ENCODE measurements around the gene ZNF493.

The ZNF493 gene

GRCh38 chr19:21463449-21464105, 66.6 kb downstream of the ZNF493 start:
- Histone ChIP-seq H3K4me3 (ENCODE audit: low read length) (peak overlapping the region; percentile 97), H3K27me3 (ENCODE audit: insufficient read depth, low read length) (no peaks in the 10 kb centered on the region), H3K36me3 (ENCODE audit: insufficient read depth, low read length) (peaks cover 20% of the 10 kb centered on the region), H3K9ac (ENCODE audit: low read depth, low read length) (peak overlapping the region; percentile 98), H3K9me3 (ENCODE audit: insufficient read depth, low read depth, low read length) (peaks cover 2% of the 10 kb centered on the region; the same call in 1 of the 2 replicates), H3K4me1 (ENCODE audit: insufficient read depth, low read length) (no peaks in the 10 kb centered on the region), H3K27ac (ENCODE audit: low read depth, low read length) (peak overlapping the region; percentile 84)
- 13% methylated on average over 38 of the region's 38 CpGs for WGBS

- no peak overlapping the region for H3K4me3 ChIP-seq (ENCODE audit: low read length)
- no peak overlapping the region for H3K27ac ChIP-seq (ENCODE audit: low read depth, low read length)
- WGBS = 84% methylated on average over 8 of the region's 8 CpGs
- no peak overlapping the region for H3K9ac ChIP-seq (ENCODE audit: low read depth, low read length)
- H3K27me3 ChIP-seq (ENCODE audit: insufficient read depth, low read length) = no peaks in the 10 kb centered on the region
- H3K9me3 ChIP-seq (ENCODE audit: insufficient read depth, low read depth, low read length) = no peaks in the 10 kb centered on the region
- H3K4me1 ChIP-seq (ENCODE audit: insufficient read depth, low read length) = no peaks in the 10 kb centered on the region
- peaks cover 8% of the 10 kb centered on the region; the same call in 1 of the 2 replicates for H3K36me3 ChIP-seq (ENCODE audit: insufficient read depth, low read length)
Measured at GRCh38 chr19:21466627-21467026, 69.7 kb downstream of the ZNF493 start.

GRCh38 chr19:21468791-21469190, 71.9 kb downstream of the ZNF493 start:
- H3K4me3 ChIP-seq (ENCODE audit: low read length) = no peak overlapping the region
- no peak overlapping the region for H3K9ac ChIP-seq (ENCODE audit: low read depth, low read length)
- no peaks in the 10 kb centered on the region for H3K27me3 ChIP-seq (ENCODE audit: insufficient read depth, low read length)
- no peak overlapping the region for H3K27ac ChIP-seq (ENCODE audit: low read depth, low read length)
- 89% methylated on average over 5 of the region's 5 CpGs for WGBS
- H3K9me3 ChIP-seq (ENCODE audit: insufficient read depth, low read depth, low read length) = no peaks in the 10 kb centered on the region
- no peaks in the 10 kb centered on the region for H3K36me3 ChIP-seq (ENCODE audit: insufficient read depth, low read length)
- H3K4me1 ChIP-seq (ENCODE audit: insufficient read depth, low read length) = no peaks in the 10 kb centered on the region

GRCh38 chr19:21472507-21472906, 75.6 kb downstream of the ZNF493 start:
- Histone ChIP-seq H3K9ac (ENCODE audit: low read depth, low read length) (no peak overlapping the region), H3K36me3 (ENCODE audit: insufficient read depth, low read length) (no peaks in the 10 kb centered on the region), H3K4me3 (ENCODE audit: low read length) (no peak overlapping the region), H3K9me3 (ENCODE audit: insufficient read depth, low read depth, low read length) (no peaks in the 10 kb centered on the region), H3K4me1 (ENCODE audit: insufficient read depth, low read length) (no peaks in the 10 kb centered on the region), H3K27ac (ENCODE audit: low read depth, low read length) (no peak overlapping the region), H3K27me3 (ENCODE audit: insufficient read depth, low read length) (no peaks in the 10 kb centered on the region)

- Histone ChIP-seq H3K4me3 (ENCODE audit: low read length) (peak overlapping the region; percentile 97), H3K27me3 (ENCODE audit: insufficient read depth, low read length) (no peaks in the 10 kb centered on the region), H3K9me3 (ENCODE audit: insufficient read depth, low read depth, low read length) (no peaks in the 10 kb centered on the region), H3K4me1 (ENCODE audit: insufficient read depth, low read length) (no peaks in the 10 kb centered on the region), H3K36me3 (ENCODE audit: insufficient read depth, low read length) (no peaks in the 10 kb centered on the region), H3K27ac (ENCODE audit: low read depth, low read length) (peak overlapping the region; percentile 95), H3K9ac (ENCODE audit: low read depth, low read length) (peak overlapping the region; percentile 100)
- 91% methylated on average over 37 of the region's 37 CpGs for WGBS
Measured at GRCh38 chr19:21474671-21475181, 77.8 kb downstream of the ZNF493 start.
